ENCODE data around the gene SEPTIN2.

SEPTIN2 gene

DNA sequence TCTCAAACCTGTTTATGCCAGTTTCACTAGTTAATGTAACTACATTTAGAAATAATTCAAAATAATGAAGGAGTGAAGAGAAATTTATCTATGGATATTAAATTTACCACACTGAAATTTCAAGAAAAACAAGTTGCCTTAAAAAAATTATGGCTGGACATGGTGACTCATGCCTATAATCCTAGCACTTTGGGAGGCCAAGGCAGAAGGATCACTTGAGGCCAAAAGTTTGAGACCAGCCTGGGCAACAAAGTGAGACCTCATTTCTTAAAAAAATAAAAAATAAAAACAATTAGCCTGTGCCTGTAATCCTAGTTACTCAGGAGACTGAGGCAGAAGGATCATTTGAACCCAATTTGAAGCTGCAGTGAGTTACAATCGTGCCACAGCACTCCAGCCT, 30.1 kb upstream of the SEPTIN2 start:
- TF ChIP-seq, protein P1, sequence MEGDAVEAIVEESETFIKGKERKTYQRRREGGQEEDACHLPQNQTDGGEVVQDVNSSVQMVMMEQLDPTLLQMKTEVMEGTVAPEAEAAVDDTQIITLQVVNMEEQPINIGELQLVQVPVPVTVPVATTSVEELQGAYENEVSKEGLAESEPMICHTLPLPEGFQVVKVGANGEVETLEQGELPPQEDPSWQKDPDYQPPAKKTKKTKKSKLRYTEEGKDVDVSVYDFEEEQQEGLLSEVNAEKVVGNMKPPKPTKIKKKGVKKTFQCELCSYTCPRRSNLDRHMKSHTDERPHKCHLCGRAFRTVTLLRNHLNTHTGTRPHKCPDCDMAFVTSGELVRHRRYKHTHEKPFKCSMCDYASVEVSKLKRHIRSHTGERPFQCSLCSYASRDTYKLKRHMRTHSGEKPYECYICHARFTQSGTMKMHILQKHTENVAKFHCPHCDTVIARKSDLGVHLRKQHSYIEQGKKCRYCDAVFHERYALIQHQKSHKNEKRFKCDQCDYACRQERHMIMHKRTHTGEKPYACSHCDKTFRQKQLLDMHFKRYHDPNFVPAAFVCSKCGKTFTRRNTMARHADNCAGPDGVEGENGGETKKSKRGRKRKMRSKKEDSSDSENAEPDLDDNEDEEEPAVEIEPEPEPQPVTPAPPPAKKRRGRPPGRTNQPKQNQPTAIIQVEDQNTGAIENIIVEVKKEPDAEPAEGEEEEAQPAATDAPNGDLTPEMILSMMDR (IDR thresholded peaks at IDR 0.05; ENCODE audit: insufficient read depth, low read length, missing control alignments), result no peak
- DNase-seq (ENCODE audit: low read depth, low spot score), result no peak
- POLR2A ChIA-PET, result no interaction called here
- CTCF ChIA-PET, result no interaction called here
- H3K4me3 ChIP-seq (ENCODE audit: low read depth, low read length), result no peak overlapping the region

DNA sequence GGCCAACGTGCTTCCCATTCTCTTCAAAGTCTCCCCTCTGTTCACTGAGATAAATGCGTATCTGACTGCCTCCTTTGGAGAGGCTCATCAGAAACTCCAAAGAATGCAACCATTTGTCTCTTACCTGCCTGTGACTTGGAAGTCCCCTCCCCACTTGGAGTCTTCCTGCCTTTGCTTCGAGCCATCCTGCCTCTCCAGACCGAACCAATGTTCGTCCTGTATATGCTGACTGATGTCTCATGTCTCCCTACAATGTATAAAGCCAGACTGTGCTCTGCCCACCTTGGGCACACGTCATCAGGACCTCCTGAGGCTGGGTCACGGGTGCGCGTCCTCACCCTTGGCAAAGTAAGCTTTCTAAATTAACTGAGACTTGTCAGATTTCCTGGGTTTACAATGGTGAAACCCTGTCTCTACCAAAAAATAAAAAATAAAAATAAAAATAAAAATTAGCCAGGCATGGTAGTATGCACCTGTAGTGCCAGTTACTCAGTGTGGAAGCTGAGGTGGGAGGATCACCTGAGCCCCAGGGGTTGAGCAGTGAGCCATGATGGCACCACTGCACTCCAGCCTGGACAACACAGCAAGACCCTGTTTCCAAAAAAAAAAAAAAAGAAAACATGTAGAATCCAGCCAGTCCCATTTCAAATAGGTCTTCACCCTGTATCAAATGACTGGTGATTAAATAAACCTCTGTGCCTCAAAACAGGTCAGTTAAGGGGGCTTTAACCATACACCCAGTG, 29.2 kb upstream of the SEPTIN2 start:
- H3K4me3 ChIP-seq (ENCODE audit: low read depth, low read length), result no peak overlapping the region
- POLR2A ChIA-PET, result no interaction called here
- TF ChIP-seq, protein P1 (IDR thresholded peaks at IDR 0.05; ENCODE audit: insufficient read depth, low read length, missing control alignments), result no peak
- CTCF ChIA-PET, result no interaction called here
- DNase-seq (ENCODE audit: low read depth, low spot score), result no peak

DNA sequence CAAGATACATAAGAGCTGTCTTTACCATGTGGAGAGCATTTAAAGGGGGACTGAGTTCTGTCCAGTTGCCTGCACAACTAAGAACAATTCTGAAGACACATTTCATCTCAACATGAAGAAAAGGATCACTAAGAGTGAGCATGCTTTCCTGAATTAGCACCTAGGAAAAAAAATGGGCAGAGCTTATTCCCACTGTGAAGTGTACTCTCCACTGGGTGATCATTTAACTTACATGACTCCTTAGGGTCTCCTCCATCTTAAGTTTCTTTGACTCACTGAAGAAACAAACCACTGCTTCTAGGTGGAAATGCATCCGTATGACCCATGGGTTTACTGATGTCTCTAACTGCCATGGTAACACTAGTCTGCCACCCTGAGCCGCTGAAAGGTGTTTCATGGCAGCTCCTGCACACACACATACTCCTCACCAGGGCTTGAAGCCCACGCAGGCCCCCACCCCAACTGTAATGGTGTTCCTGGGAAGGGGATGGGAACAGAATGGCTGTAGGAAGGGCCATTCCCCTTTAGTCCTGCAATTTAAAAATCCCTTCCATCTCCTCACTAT, 27.3 kb upstream of the SEPTIN2 start:
- ChIA-PET CTCF (interaction anchor here (0.8 to 1.8 kb wide), 3 partner anchors 13 to 27 kb away, joined by 3 to 4 read pairs (median 3); partner anchors contain the start of genes HDLBP and SEPTIN2), POLR2A (interaction anchor here (0.6 to 1.9 kb wide), 2 partner anchors 27 to 187 kb away, joined by 4 to 6 read pairs; partner anchors contain the start of genes HDLBP and SEPTIN2)

DNA sequence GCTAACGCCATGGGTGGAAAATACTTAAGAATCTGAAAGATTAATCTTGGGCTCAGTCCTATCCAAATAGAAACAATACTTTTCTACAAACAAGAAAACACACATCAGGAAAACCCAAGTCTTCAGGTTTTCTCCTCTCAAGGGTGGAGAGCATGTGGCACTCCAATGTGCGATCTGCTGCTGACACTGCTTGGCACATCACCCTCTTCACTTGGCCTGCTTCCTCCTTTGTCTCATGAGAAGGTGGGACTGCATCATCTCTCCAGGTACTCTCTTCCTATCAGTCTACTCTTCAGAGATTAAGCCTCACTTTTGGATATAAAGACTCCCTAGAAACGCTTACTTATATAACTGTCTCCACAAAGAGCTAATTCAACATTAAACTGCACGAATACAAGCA, 26.7 kb upstream of the SEPTIN2 start:
- no peak for DNase-seq (ENCODE audit: low read depth, low spot score)
- H3K4me3 ChIP-seq (ENCODE audit: low read depth, low read length), result no peak overlapping the region
- TF ChIP-seq, protein P1 (IDR thresholded peaks at IDR 0.05; ENCODE audit: insufficient read depth, low read length, missing control alignments), result no peak
- CTCF ChIA-PET, result interaction anchor here (1.8 kb wide), 1 partner anchor 14 kb away, joined by 3 read pairs; no protein-coding TSS in a partner anchor
- POLR2A ChIA-PET, result interaction anchor here (1.9 kb wide), 1 partner anchor 26 kb away, joined by 6 read pairs; the partner anchor contains the start of genes HDLBP and SEPTIN2

More for the DNA sequence above, 27.3 kb upstream of the SEPTIN2 start:
- no peak for DNase-seq (ENCODE audit: low read depth, low spot score)
- no peak overlapping the region for H3K4me3 ChIP-seq (ENCODE audit: low read depth, low read length)
- TF ChIP-seq, protein P1 (IDR thresholded peaks at IDR 0.05; ENCODE audit: insufficient read depth, low read length, missing control alignments), result no peak

DNA sequence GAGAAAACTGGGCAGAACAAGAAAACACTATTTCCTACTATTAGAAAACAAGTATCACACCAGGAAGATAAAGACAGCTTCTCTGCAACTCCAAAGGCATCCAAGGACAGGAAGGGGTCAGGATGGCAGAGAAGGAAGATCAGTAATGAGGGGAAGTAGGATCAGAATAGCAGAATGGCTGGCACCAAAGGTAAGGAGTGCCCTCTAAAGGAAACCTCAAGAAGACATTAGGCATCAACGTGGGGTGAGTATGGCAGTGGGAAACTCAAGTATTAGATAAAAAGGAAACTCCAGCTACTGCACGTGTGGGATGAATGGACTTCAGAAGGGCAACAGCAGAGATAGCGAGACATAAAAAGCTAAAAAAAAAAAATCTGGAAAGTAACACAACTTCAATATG, 26.1 kb upstream of the SEPTIN2 start:
- no peak overlapping the region for H3K4me3 ChIP-seq (ENCODE audit: low read depth, low read length)
- TF ChIP-seq, protein P1 (IDR thresholded peaks at IDR 0.05; ENCODE audit: insufficient read depth, low read length, missing control alignments), result no peak
- CTCF ChIA-PET, result interaction anchor here (1.0 to 1.3 kb wide), 2 partner anchors 12 to 370 kb away, joined by 3 to 4 read pairs; no protein-coding TSS in a partner anchor
- no peak for DNase-seq (ENCODE audit: low read depth, low spot score)
- POLR2A ChIA-PET, result interaction anchor here (1.9 kb wide), 1 partner anchor 26 kb away, joined by 6 read pairs; the partner anchor contains the start of genes HDLBP and SEPTIN2

DNA sequence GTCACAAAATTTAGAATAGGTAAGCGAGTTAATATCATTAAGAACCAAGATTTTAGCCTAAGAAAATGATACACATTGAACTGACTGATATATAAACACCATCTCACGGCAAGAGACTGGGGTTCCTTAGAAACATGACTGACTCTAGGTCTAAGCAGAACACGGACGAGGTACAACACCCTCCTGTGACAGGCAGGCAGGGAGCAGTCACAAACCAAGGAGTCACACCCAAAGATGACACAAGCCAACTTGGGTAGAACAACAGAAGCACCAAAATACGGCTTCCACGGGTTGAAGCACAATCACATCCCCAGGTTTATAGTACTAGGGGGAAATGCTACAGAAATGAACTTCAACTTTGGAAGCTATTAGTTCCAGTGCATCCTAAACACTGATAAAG, 24.6 kb upstream of the SEPTIN2 start:
- H3K4me3 ChIP-seq (ENCODE audit: low read depth, low read length), result no peak overlapping the region
- ChIA-PET CTCF (interaction anchor here (1.0 to 1.6 kb wide), 4 partner anchors 10 to 19 kb away, joined by 3 to 4 read pairs (median 4); no protein-coding TSS in a partner anchor), POLR2A (interaction anchor here (2.6 kb wide), 1 partner anchor 24 kb away, joined by 6 read pairs; the partner anchor contains the start of gene HDLBP)
- DNase-seq (ENCODE audit: low read depth, low spot score), result no peak
- TF ChIP-seq, protein P1 (IDR thresholded peaks at IDR 0.05; ENCODE audit: insufficient read depth, low read length, missing control alignments), result no peak
